Adrenal gland (tissue), 5 donors: ENCODE results near the gene ZNF808.

Source experiments
- POLR2A ChIP-seq, 2 donors: fragments of 450-650 bp; IDR thresholded peaks; one replicate each; pipeline ENCODE4 v1.6.1; 2017; ENCODE audit warnings: antibody characterized with exemption in 2 of 2, mild to moderate bottlenecking in 2 of 2, moderate library complexity in 1 of 2
- TF ChIP-seq, protein P1 (sequence below), 6 experiments: fragments of 450-650 bp in 4 of 6; fragments of 200-600 bp in 2 of 6; sonication (generic) in 1 of 6; IDR thresholded peaks; 1 replicate in 5 of 6; 2 replicates in 1 of 6; pipeline versions ENCODE4 v1.5.1 to v1.8.0; 2016 to 2021; ENCODE audit warnings: antibody characterized with exemption in 6 of 6, mild to moderate bottlenecking in 2 of 6, moderate library complexity in 1 of 6
- donor health status: DM: no; HTN: no; CAD: no.

DNA sequence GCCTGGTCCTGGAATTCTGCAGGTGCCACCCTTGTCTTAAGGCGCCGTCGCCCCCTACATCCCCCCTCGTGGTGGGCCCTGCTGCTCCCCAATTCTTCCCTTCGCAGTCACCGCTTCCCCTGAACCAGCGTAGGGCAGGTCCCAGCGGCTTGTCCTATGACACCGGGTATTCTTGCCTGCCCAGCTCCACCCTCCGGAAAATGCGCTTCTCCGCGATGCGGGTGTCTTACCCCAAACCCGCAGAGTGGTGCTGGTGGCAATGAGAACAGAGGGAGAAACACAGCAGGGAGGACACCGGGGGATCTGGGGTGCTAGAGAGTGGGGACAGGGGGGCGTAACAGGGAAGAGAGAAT, 9.0 kb downstream of the ZNF808 start:
- TF ChIP-seq, protein P1, sequence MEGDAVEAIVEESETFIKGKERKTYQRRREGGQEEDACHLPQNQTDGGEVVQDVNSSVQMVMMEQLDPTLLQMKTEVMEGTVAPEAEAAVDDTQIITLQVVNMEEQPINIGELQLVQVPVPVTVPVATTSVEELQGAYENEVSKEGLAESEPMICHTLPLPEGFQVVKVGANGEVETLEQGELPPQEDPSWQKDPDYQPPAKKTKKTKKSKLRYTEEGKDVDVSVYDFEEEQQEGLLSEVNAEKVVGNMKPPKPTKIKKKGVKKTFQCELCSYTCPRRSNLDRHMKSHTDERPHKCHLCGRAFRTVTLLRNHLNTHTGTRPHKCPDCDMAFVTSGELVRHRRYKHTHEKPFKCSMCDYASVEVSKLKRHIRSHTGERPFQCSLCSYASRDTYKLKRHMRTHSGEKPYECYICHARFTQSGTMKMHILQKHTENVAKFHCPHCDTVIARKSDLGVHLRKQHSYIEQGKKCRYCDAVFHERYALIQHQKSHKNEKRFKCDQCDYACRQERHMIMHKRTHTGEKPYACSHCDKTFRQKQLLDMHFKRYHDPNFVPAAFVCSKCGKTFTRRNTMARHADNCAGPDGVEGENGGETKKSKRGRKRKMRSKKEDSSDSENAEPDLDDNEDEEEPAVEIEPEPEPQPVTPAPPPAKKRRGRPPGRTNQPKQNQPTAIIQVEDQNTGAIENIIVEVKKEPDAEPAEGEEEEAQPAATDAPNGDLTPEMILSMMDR (IDR thresholded peaks at IDR 0.05) = no peak
- no peak for TF ChIP-seq POLR2A (IDR thresholded peaks at IDR 0.05)
